IMR-90 (cell line): ENCODE results near the gene CBX3. TPM values are rescaled to one million over a fixed set of nuclear protein-coding genes. Genes with fewer than 3 reads are reported as not detected.

Experiments
- ATAC-seq: fragments of 200-7000 bp; cut with Tn5 transposase; 2 replicates; pipeline ENCODE4 v1.9.1; 2020; ENCODE audit warnings: low read depth, mild to moderate bottlenecking, moderate library complexity
- BruUV-seq: library from RNA; stranded (reverse); fragments of 400-500 nt; replicated peaks from 2 replicates; lab custom pipeline; 2021; lab: Mats Ljungman, UMichigan
- CTCF ChIA-PET: fragments of 300-600 bp; formaldehyde crosslinking; extraction: SDS; loops from one replicate; lab custom pipeline; 2021; ENCODE audit warnings: antibody characterized with exemption; lab: Yijun Ruan, JAX
- POLR2A ChIA-PET: fragments of 300-600 bp; sonication (Branson Sonifier 250); formaldehyde crosslinking; loops from one replicate; lab custom pipeline; 2022; ENCODE audit warnings: antibody characterized with exemption; ENCODE audit not compliant: unreplicated experiment; lab: Charles Lee
- DNase-seq: peaks from one replicate; pipeline ENCODE4 v3.0.0; 2013
- H2AFZ ChIP-seq: replicated peaks from 2 replicates; pipeline ENCODE3; 2013; ENCODE audit warnings: low read length, mild to moderate bottlenecking; ENCODE audit not compliant: poor library complexity
- H2AK5ac ChIP-seq: 2 replicates; pipeline ENCODE4 v1.6.1; 2013; ENCODE audit warnings: low read depth, low read length, inconsistent platforms
- H2AK9ac ChIP-seq: replicated peaks from 2 replicates; pipeline ENCODE3; 2013; ENCODE audit warnings: mild to moderate bottlenecking, low read depth, low read length, moderate library complexity; ENCODE audit not compliant: poor library complexity
- H2BK120ac ChIP-seq: 2 replicates; pipeline ENCODE4 v1.6.1; 2013; ENCODE audit warnings: low read depth, low read length, inconsistent platforms
- H2BK15ac ChIP-seq: 3 replicates; pipeline ENCODE4 v1.6.1; 2013; ENCODE audit warnings: low read depth, low read length, inconsistent platforms
- H2BK20ac ChIP-seq: 2 replicates; pipeline ENCODE4 v1.6.1; 2013; ENCODE audit warnings: low read depth, mild to moderate bottlenecking, inconsistent platforms, low read length, moderate library complexity
- H2BK5ac ChIP-seq: 2 replicates; pipeline ENCODE4 v1.6.1; 2013; ENCODE audit warnings: mild to moderate bottlenecking, low read depth, low read length, inconsistent platforms; ENCODE audit not compliant: poor library complexity, severe bottlenecking
- H3K14ac ChIP-seq: replicated peaks from 2 replicates; pipeline ENCODE4 v1.6.1; 2013; ENCODE audit warnings: low read depth, low read length, inconsistent platforms
- H3K18ac ChIP-seq: 2 replicates; pipeline ENCODE4 v1.6.1; 2013; ENCODE audit warnings: low read depth, low read length, control low read depth
- H3K23ac ChIP-seq: 2 replicates; pipeline ENCODE4 v1.6.1; 2013; ENCODE audit warnings: low read depth, low read length, inconsistent platforms
- H3K27ac ChIP-seq: 2 replicates; pipeline ENCODE4 v1.5.1; 2013; ENCODE audit warnings: mild to moderate bottlenecking, control low read depth, low read length; ENCODE audit not compliant: insufficient read depth
- H3K27me3 ChIP-seq: 2 replicates; pipeline ENCODE4 v1.6.1; 2013; ENCODE audit warnings: low read length; ENCODE audit not compliant: control insufficient read depth, insufficient read depth
- H3K36me3 ChIP-seq: 2 replicates; pipeline ENCODE4 v1.6.1; 2013; ENCODE audit warnings: low read length, mixed read lengths; ENCODE audit not compliant: control insufficient read depth, insufficient read depth
- H3K4ac ChIP-seq: 2 replicates; pipeline ENCODE4 v1.6.1; 2013; ENCODE audit warnings: low read depth, low read length, inconsistent platforms
- H3K4me1 ChIP-seq: 2 replicates; pipeline ENCODE4 v1.6.1; 2013; ENCODE audit warnings: low read length, mixed read lengths; ENCODE audit not compliant: control insufficient read depth, insufficient read depth
- H3K4me2 ChIP-seq: 2 replicates; pipeline ENCODE4 v1.6.1; 2013; ENCODE audit warnings: low read depth, mild to moderate bottlenecking, control low read depth, low read length, moderate library complexity
- H3K4me3 ChIP-seq: 2 replicates; pipeline ENCODE4 v1.5.1; 2013; ENCODE audit warnings: low read depth, mild to moderate bottlenecking, control low read depth, low read length, moderate library complexity; ENCODE audit not compliant: insufficient read depth
- H3K56ac ChIP-seq: 2 replicates; pipeline ENCODE4 v1.6.1; 2013; ENCODE audit warnings: low read length, inconsistent platforms; ENCODE audit not compliant: insufficient read depth; ENCODE audit errors: extremely low read depth
- H3K79me1 ChIP-seq, 2 experiments: 2 replicates each; pipeline ENCODE4 v1.6.1; 2013; ENCODE audit warnings: low read length in 2 of 2, inconsistent platforms in 1 of 2, low read depth in 1 of 2
- H3K9ac ChIP-seq: 2 replicates; pipeline ENCODE4 v1.6.1; 2013; ENCODE audit warnings: low read depth, low read length, control low read depth
- H3K9me1 ChIP-seq: 2 replicates; pipeline ENCODE4 v1.6.1; 2013; ENCODE audit warnings: low read length, inconsistent platforms; ENCODE audit not compliant: insufficient read depth
- H3K9me3 ChIP-seq: 2 replicates; pipeline ENCODE4 v1.6.1; 2013; ENCODE audit warnings: low read length; ENCODE audit not compliant: control insufficient read depth, insufficient read depth
- H4K20me1 ChIP-seq: 2 replicates; pipeline ENCODE4 v1.6.1; 2013; ENCODE audit warnings: low read length, inconsistent platforms; ENCODE audit not compliant: insufficient read depth
- H4K5ac ChIP-seq: 2 replicates; pipeline ENCODE4 v1.6.1; 2013; ENCODE audit warnings: mild to moderate bottlenecking, low read depth, low read length, control low read depth
- H4K8ac ChIP-seq, 2 experiments: 2 replicates each; pipeline ENCODE4 v1.6.1; 2013; ENCODE audit warnings: low read depth in 2 of 2, low read length in 2 of 2, control low read depth in 1 of 2, inconsistent platforms in 1 of 2
- H4K91ac ChIP-seq: 2 replicates; pipeline ENCODE4 v1.6.1; 2013; ENCODE audit warnings: low read depth, low read length, inconsistent platforms; ENCODE audit not compliant: insufficient read depth
- CHD1 ChIP-seq: IDR thresholded peaks from 2 replicates; pipeline ENCODE4 v1.6.1; 2012; ENCODE audit warnings: low read depth, low read length, improper control_type of control experiment
- MAFK ChIP-seq: IDR thresholded peaks from 2 replicates; pipeline ENCODE4 v1.6.1; 2012; ENCODE audit warnings: low read depth, low read length, improper control_type of control experiment
- MAZ ChIP-seq: IDR thresholded peaks from 2 replicates; pipeline ENCODE4 v1.6.1; 2012; ENCODE audit warnings: low read depth, mild to moderate bottlenecking, low read length, improper control_type of control experiment, moderate library complexity, borderline replicate concordance
- RAD21 ChIP-seq: IDR thresholded peaks from 2 replicates; pipeline ENCODE4 v1.6.1; 2012; ENCODE audit warnings: low read length, improper control_type of control experiment
- RFX5 ChIP-seq: IDR thresholded peaks from 2 replicates; pipeline ENCODE4 v1.8.0; 2012; ENCODE audit warnings: low read depth, mild to moderate bottlenecking, low read length, moderate library complexity
- SMC3 ChIP-seq: fragments of 150-350 bp; IDR thresholded peaks from 2 replicates; pipeline ENCODE4 v1.6.1; 2016; ENCODE audit warnings: low read depth, mild to moderate bottlenecking, antibody characterized with exemption, low read length, moderate library complexity
- WGBS, 2 experiments: methylation state at CpG; one replicate each; pipeline versions ENCODE4 v1.1.5 to v1.1.7; 2013; ENCODE audit warnings: missing lambda C conversion rate in 2 of 2; ENCODE audit not compliant: insufficient read length in 1 of 2; ENCODE audit errors: extremely low coverage in 2 of 2; 5-methylcytosine and 5-hydroxymethylcytosine counted together
- dilution Hi-C: fragments of 300-500 bp; cut with HindIII; formaldehyde crosslinking; loops from one replicate; pipeline ENCODE4 v1.14.3; 2018; ENCODE audit warnings: low sequenced_read_pairs; ENCODE audit not compliant: unreplicated experiment
- in situ Hi-C: fragments of 300-500 bp; cut with MboI; formaldehyde crosslinking; loops from 3 replicates; pipeline ENCODE4 v1.14.3; 2019; ENCODE audit warnings: low sequenced_read_pairs, inconsistent platforms, mixed read lengths
- intact Hi-C: fragments of 100-400 bp; cut with micrococcal nuclease; formaldehyde crosslinking; loops from 2 replicates; pipeline ENCODE4 v1.10.0; 2022
- polyA plus RNA-seq, 3 experiments: library from polyadenylated mRNA; depleted of rRNA; stranded (reverse); fragments of >200 nt; gene quantifications; 2 replicates each; pipeline ENCODE4 v1.2.3, GENCODE V29; 2012; ENCODE audit warnings: low replicate concordance in 1 of 3
- total RNA-seq: library from RNA; depleted of rRNA; stranded (reverse); fragments of >200 nt; gene quantifications from 2 replicates; pipeline ENCODE4 v1.2.3, GENCODE V29; 2012

The CBX3 gene
- total and polyA plus RNA-seq, 2 of the 4 experiments (the other 2 are of a cell fraction) = 38.2 to 76.5 TPM

- TF ChIP-seq CHD1 = no peak; the same call in 1 of the 2 replicates
Observed at GRCh38 chr7:26202019-26202990, 760 bp downstream of the CBX3 start (continued).

- ChIA-PET POLR2A (interaction anchor here (0.6 kb wide), 1 partner anchor 12 kb away, joined by 3 read pairs; no protein-coding TSS in a partner anchor), CTCF (no interaction called here)
- intact Hi-C loops = loop anchor here (5.0 to 10.0 kb wide), 5 partner anchors 154 to 1964 kb away; no protein-coding TSS in a partner anchor
- no peak overlapping the region for H4K91ac ChIP-seq
- no peaks in the 10 kb centered on the region; the same call in 1 of the 2 replicates for H3K9me1 ChIP-seq
- no peak overlapping the region for H3K18ac ChIP-seq
- H3K4me1 ChIP-seq = no peaks in the 10 kb centered on the region
- WGBS, 2 experiments = no CpG with 5 or more reads among the region's 2 CpGs
- no peak overlapping the region for H2AFZ ChIP-seq
- H4K20me1 ChIP-seq = peaks cover 66% of the 10 kb centered on the region
- H4K5ac ChIP-seq = no peak overlapping the region
- H2AK5ac ChIP-seq = no peak overlapping the region
- ATAC-seq (no peak), DNase-seq (no peak)
- no peak overlapping the region for H4K8ac ChIP-seq
- peak overlapping the region; percentile 96 for H2BK5ac ChIP-seq
- no peaks in the 10 kb centered on the region for H3K9me3 ChIP-seq
- H3K27me3 ChIP-seq = no peaks in the 10 kb centered on the region
- no peak overlapping the region for H2AK9ac ChIP-seq
- H2BK15ac ChIP-seq = no peak overlapping the region
- H3K14ac ChIP-seq = no peak overlapping the region
- peaks cover 16% of the 10 kb centered on the region for H3K36me3 ChIP-seq
- H3K27ac ChIP-seq = no peak overlapping the region
- H3K4me3 ChIP-seq = peak overlapping the region; percentile 81
- TF ChIP-seq MAFK (no peak), RFX5 (no peak), SMC3 (no peak), RAD21 (no peak), CHD1 (no peak), MAZ (no peak)
- peak overlapping the region; percentile 97 for H3K4me2 ChIP-seq
- H3K4ac ChIP-seq = no peak overlapping the region
- in situ Hi-C loops = loop anchor here (10.0 to 25.0 kb wide), 3 partner anchors 348 to 659 kb away; partner anchors contain the start of gene SKAP2
- H3K79me1 ChIP-seq = peaks cover 4 to 6% of the 10 kb centered on the region in 2 experiments; a peak in 1 of 4 replicates
- H2BK20ac ChIP-seq = no peak overlapping the region
- H2BK120ac ChIP-seq = no peak overlapping the region
- TSS peak; percentile 32 for BruUV-seq
- H3K23ac ChIP-seq = no peak overlapping the region
- H3K9ac ChIP-seq = peak overlapping the region; percentile 99
- H3K56ac ChIP-seq = peak overlapping the region; percentile 4; the same call in 1 of the 2 replicates
- dilution Hi-C loops = no loop called here
Observed at GRCh38 chr7:26203016-26203415, 1.5 kb downstream of the CBX3 start.
